Kasumi-1 (cell line): Measurements from ENCODE around the gene CAPN9.
"Not testable (repeated sequence)": the region's sequence is repeated elsewhere in the genome, so short reads cannot be mapped to it uniquely, and the experiment has no call there.

Experiments used
- DNase-seq, 2 experiments: peaks; one replicate each; lab custom pipeline; 2025; lab: John Stamatoyannopoulos, UW

The CAPN9 gene

DNA sequence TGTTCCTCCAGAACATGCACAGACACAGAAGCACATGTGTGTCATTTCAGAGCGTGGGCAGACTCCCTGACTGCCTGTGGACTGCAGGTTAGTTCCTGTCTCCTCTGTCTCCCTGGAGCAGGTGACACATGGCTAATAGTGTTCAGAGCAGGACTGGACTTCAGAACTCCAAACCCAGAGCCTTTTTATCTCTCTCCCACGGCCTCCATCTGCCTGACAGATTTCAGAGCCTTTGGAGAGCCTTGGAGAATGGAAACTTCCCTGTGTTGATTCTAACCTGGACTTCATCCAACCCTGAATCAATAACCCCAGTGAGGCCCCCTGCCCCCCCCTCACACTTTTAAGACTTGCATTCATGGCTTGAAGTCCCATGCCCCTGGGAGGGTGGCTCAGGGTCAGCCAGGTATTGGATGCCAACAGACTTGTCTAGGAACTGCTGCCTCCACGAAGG is 76.8 kb downstream of the CAPN9 start:
- no peak for DNase-seq

DNA sequence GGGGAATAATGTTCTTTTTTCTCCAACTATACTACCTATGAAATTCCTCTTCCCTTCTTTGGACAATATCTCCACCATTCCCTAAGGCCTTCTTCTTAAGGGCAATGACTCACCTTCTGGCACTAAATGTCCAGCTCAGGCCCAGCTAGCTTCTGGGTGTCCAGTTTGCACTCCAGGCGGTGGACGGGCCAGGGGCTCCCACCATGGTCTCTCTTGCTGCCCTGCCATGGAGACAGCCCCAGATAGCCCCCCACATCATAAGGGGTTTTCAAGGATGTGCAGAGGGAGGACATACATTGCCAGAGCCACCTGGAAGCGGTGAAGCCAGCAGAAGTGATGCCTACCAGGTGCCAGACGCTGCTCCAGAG is 77.3 kb downstream of the CAPN9 start:
- DNase-seq, result no peak

DNA sequence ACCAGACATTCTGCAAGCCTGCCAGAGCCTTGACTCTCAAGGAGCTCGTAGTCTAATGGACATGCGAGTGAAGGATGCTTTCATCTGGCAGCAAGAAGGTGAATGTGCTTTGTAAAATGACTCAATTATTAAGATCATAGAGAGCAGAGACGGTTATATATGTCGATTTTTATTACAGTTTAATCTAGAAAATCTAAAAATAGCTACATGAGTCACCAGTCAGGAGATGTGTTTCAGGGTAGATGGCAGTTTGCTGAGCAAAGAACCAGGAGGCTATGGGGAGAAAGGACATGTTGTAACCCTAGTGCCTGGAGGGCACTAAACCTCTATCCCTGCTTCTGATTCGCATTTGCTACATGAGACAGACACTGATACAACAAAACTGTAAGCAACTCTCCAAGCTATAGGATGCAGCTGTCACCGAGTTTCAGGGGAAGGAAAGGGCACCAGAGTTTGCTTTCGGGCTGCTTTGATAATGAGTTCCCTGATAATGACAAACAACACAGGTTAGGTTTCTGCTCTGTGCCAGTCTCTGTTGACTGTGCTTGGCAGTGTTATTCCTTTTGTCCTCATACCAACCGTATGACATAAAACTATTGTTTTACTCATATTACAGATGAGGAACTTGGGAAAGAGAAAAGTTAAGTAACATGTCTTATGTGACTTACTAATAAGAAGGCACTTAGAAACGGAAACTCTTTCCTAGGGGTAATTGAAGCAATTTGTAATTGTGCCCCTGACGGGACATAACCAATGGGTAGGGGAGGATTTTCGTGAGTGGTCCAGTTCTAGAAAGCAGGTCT is 77.9 kb downstream of the CAPN9 start:
- DNase-seq, result peak; percentile 27 to 34

DNA sequence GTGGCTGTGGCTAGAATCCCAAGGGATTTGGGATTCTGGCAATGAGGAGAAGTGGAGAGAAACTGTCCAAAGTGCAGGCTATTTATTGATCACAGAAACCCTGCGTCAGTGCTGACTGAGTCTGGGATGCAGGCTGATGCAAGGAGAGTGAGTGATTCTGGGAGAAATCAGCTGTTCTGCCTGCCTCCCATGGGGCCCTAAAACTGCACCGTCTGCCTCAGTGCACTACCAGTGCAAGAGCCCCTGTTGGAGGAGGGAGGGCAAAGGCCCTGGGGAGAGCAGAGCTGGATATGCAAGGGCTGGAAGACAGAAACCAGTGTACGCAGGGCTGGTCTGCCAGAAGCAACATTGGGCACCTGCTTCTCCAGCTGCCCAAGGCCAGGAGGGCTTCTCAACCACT is 78.6 kb downstream of the CAPN9 start:
- DNase-seq, result no peak

DNA sequence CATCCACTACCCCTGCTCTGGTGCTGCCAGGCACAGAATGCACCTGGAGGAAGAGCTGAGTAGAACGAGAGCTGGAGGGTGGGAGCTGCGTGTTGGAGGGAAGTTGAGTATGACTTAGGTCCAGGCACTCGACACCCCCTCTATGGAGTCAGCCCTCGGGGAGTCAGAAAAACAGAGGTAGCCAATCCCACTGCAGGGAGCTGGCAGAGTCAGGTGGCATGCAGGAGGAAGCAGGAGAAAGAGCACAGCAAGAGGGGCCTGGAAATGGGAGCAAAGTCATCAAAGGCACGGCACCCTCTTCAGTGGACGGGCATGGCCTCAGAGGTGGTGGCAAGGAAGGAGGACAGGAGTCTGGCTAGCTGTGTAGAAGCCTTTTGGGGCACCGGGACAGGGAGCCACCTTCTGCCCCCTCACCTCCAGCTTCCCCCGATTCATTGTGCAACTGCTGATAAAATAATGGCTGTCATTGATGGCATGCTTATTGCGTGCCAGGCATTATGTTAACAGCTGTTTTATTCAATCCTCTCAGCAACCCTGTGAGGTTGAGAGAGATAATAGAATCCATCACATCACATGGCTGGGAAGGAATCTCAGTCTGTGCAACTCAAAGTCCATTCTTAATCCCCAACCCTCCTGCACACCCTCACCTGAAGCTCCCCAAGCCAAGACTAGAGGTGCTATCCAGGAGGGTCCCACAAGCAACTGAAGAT is 79.1 kb downstream of the CAPN9 start:
- DNase-seq, result no peak

DNA sequence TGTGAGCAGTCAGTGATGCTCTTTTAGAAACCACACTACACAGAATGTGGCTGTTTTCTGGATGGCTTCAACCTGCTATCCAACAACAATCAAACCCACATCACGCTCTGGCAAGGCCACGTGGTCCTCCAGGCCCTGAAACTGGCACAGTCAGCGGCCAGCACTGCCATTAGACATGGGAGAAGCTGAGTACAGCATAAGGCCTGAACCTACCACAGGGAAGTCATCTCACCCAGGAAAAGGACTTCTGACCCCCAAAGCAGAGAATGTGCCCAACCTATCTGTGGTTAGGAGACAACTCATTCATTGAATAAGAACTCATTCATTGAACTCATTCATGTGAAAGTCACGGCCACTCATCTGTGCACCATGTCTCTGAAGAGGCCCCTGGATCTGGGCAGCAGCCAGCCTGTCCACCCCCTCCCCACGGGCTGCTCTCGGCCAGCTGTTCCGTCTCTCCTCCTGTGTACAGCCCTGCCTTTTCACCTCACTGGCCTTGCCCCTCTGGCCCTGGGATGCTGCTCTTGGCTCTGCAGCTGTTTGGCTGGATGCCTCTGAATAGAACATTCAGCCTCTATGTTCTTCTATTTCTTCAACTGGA is 80.0 kb downstream of the CAPN9 start:
- no peak for DNase-seq

DNA sequence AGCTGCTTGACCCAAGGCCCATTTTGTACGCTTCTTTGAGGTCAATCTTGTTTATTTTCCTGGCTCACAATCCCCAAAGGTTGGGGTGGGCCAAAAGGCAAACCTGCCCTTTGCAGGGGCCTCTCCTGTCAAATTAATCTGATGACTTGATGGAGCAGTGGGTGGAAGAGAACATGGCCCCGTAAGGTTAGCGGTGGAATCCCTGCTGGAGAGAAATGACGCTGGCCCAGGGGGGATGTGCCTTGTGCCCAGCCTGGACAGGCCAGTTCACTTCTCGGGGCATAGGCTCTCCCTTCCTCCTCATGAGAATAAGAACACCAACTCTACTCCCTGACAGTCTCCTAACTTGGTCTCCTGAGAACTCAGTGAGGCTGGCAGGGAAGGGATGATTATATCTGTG is 80.6 kb downstream of the CAPN9 start:
- DNase-seq, result no peak

DNA sequence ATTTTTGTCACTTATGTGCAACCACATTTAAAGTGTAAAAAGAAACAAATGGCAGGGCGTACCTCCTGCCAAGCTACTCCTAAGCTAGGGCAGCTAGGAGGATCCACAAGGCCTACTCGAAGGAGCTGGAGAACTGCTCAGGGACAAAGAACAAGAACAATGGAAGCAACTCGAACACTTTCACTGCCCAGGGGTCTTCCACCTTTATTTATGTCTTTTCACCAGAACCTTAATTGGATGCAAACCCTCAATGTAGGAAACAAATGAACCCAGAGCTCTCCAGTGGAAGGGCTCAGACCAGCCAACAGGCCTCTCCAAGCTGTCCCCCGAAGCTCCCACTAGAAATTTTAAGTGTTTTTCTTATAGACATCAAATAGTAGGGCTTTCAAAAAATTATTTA is 81.2 kb downstream of the CAPN9 start:
- no peak for DNase-seq

DNA sequence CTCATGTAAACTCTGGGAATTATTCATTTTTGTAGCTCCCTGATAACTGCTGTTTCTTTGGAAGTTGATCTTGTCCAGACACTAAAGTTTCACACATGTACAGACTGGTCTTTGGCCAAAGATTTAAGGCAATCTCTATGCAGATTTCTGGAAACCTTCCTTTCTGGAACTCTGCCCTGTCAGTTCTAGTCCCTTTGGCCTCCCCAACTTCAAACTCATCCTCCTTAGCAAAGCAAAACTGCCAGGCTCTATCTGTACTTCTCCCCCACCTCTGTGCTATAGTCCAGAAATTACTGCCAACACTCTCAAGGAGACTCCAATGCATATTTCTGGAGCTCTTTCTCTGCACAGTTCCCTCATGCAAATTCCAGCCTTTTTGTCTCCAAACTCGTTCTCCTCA is 84.6 kb downstream of the CAPN9 start:
- no peak for DNase-seq

DNA sequence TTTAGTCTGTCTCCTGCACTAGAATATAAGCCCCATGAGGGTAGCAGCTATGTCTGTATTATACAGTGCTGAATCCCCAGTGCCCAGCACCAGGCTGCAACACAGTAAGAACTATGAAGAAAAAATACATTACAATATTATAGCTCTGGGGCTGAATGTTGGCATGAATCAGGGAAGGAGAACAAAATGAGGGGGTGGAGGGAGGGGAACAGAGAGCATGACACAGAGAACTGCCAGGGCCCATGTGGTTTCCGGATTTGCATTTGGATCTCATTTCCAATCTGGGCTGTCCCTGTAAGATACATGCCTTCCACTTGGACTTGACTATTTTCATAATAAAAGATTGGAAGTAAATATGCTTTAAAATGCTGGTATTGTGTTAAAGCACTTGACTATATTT is 85.3 kb downstream of the CAPN9 start:
- DNase-seq, result no peak

DNA sequence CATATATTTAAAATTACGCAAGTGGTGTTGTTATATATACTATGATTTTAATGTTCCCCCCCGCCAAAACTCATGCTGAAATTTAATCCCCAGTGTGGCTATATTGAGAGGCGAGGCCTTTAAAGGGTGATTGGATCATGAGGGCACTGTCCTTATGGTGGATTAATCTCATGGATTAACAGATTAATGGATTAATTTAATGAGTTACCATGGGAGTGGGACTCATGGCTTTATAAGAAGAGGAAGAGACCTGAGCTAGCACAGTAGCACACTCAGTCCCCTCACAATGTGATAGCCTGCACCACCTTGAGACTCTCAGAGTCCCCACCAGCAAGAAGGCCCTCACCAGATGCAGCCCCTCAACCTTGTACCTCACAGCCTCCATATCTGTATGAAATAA is 86.3 kb downstream of the CAPN9 start:
- DNase-seq, result no peak

DNA sequence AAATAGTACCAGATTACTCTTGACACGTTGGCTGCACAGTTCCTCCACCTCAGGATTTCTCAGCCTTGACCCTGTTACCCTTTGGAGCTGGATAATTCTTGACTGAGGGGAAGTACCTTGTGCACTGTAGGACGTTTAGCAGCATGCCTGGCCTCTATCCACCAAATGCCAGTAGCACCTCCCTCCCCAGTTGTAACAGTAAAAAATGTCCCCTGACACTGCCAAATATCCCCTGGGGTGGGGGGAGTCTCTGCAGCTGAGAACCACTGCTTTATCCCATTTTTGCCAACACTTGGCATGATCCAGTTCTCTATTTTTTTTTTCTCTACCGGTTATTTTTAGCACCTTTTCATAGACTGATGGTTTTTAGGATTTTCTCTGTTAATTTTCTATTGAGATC is 87.1 kb downstream of the CAPN9 start:
- DNase-seq, result no peak

DNA sequence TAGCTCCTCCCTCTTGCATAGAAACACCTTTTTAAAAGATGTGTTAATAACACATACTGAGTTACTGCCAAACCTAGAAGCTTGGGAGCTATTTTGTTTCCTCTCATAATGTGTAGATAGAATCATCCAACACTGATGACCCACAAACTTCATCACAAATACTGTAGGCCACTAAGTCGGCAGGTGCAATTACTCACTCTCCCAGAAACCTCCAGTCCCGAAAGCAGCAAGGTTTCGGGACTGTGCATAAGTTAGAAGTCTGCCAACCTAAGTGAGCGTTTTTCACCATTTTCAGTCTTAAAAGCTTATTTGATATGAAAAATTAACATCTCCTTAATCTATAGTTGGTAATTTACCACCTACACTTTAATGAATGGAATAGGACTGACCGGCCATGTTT is 89.2 kb downstream of the CAPN9 start:
- no peak for DNase-seq

DNA sequence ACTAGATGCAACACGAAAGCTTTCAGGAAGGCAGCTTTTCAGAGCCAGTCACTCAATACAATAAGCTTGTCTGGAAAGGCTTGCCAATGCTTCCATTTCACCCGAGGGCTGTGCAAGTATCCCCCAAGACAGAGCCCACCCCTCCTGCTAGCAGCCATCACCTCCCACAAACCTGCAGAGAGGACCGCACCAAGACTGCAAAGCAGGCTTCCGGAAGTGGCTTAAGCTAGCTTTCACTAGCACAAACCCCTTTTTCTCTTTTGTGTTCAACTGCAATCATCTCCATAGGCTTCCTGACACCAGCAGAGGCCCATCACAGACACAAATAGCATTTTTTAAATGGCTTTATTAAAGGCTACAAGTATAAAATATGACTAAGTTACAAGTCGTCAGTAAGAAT is 89.6 kb downstream of the CAPN9 start:
- no peak for DNase-seq

DNA sequence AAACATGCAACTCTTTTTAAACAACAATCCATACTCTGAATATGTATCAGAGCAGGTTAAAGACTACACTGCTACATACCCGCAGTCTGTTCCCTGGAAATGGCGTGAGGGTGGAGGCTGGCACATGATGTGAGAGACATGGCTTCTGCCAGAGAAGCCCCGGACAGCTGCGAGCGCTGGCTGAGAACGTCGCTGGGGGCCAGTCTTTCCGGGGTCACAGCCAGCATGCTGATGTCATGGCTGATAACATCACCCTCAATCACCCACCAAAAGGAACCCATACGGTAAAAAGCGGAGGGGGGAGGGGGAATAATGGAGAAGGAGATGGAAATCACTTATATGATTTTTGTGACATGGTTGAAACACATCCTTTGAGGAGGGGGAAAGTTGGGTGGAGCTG is 92.0 kb downstream of the CAPN9 start:
- no peak for DNase-seq

DNA sequence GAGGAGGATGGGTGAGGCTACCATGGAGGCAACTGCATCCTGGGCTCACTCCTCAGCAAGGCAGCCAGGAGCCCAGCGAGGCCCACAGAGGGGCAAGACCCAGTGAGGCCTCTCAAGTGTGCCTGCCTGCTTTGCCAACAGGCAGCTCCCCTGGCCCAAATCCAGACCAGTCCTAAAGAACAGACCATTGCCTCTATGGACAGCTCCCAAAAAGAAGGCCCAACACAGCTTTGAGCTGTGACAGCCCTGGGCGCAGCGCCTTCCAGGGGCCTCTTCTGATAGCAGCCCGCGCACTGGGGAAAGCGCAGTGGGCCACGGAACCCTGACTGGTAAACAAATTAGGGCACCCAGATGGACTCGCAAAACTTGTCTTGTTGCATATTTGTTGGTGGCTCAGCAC is 95.6 kb downstream of the CAPN9 start:
- DNase-seq, result no peak

DNA sequence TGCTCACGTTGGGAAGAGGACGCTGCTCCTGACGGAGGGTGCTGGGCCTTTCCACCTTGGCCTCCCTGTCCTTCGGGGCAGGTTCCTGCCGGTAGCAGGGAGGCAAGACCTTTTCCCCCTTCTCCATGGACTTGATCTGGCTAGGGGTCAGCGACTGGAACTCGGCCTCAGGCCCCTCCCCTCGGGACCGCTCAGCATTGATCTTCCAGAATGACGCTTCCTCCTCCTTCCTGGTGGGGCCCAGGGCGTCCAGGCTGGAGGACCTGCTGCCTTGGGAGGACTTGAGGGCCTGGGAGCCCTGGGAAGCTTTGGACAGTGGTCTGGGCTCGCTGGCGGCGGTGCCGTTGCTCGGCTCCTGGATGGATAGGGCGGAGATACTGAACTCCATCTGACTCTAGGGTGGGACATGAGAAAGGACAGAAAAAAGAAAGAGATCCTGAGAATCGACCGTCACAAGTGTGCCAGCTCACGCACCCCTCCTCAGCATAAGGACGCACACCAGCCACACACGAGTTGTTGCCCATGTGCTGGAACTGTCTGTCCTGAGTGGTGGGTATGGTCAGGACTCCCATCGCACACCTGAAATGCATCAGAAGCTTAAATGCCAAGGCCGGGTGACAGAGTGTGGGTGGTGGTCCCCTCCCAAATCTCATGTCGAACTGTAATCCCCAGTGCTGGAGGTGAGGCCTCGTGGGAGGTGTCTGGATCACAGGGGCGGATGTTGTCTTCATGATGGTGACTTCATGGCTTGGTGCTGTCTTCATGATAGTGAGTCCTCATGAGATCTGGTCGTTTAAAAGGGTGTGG is 96.5 kb downstream of the CAPN9 start:
- no peak for DNase-seq

DNA sequence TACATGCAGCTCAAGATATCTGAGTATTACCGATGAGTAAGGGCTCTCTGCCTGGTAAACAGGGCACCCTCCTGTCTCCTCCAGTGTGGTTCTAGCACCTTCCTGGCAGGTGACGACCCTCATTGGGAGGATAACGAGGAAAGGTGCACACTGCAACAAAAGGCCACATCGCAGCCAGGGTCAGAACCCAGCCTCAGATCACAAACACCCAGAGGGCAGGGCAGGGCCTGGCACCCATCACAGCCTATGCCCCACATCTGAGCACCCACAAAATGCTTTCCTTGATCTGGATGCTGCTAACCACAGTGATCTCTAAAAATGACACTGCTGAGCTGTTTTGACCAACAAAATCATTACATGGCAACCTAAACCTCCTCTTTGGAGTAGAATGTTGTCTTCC is 97.4 kb downstream of the CAPN9 start:
- DNase-seq, result no peak

DNA sequence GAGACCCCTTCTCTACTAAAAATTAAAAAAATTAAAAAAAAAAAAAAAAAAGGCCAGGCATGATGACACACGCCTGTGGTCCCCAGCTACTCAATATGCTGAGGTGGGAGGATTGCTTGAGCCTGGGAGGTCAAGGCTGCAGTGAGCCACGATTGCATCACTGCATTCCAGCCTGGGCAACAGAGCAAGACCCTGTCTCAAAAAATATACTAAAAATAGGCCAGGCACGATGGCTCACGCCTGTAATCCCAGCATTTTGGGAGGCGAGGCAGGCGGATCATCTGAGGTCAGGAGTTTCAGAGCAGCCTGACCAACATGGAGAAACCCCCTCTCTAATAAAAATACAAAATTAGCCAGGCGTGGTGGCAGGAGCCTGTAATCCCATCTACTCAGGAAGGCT is 98.0 kb downstream of the CAPN9 start:
- DNase-seq, result not testable (repeated sequence)

DNA sequence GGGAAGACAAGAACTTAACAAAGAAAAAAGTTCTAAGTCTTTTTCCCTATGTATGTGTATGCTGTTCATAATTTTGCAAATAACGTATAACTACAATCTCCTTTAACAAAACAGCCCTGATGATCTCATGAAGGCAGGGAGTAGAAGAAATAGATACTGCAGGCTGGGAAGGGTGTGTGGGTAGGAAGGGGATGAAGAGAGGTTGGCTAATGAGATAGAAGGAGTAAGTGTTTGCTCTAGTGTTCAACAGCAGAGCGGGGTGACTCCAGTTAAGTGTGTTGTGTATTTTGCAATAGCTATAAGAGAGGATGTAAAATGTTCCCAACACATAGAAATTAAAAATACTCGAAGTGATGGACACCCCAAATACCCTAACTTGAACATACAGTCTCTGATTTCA is 101.0 kb downstream of the CAPN9 start:
- DNase-seq, result no peak

DNA sequence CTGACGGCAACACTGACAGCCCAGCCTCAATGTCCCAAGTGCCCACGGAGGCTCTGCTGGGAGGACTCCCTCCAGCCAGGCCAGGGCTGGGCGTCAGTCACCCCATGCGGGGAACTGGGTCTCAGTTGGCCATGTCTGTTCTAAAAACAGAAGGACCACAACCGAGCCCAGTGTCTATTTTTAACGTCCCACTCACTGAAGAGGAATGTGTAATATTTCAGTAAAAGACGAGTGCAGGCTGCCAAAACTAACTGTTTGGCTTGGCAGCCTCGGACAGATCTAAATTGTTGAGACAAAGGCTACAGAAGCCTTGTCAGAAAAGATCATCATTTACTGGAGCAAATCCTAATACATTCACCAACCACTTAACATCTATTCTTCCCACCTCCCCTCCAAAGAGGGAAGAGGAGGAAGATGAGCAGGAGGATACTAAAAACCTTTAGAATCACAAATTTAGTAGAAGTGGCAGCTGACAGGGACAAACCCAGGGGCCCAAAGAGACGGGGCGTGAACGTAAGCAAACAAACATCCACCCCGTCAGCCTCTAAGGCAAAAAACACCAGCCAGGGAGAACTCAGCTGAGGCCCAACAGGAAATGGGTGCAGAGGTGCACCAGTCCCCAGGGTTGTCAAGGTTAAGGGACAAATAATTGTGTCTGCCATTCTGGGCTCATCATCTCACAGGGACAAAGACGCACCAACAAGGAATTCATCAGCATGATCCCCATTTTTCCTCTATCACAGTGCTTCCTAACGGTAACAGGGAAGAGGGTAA is 102.5 kb downstream of the CAPN9 start:
- DNase-seq, result no peak

DNA sequence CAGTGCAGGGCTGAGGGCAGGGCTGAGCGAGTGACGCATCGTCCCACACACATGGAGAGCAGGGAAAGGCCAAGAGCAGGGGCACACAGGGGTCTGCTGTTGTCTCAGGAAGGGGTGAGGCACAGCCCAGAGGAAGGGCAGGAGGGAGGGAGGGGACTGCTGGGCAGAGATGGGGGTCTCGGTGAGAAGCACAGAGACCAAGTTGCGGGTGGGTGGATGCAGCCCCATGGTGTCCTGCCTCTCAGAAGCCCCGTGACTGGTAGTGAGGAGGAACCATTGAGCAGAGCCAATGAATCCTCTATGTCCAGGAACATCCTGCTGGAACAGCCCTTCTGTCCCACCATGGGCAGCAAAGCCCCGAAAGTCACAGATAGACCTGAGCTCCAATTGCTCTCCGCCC is 103.4 kb downstream of the CAPN9 start:
- no peak for DNase-seq
